Measurements from ENCODE around the gene CIITA. TPM values are rescaled to one million over a fixed set of nuclear protein-coding genes. Genes with fewer than 3 reads are reported as not detected.

The CIITA gene
- total and polyA plus RNA-seq, 10 of the 15 experiments (the other 5 are each of a cell fraction or from before 2014, with no cell fraction given), result 11.5 to 145 (median 49.7) TPM

DNA sequence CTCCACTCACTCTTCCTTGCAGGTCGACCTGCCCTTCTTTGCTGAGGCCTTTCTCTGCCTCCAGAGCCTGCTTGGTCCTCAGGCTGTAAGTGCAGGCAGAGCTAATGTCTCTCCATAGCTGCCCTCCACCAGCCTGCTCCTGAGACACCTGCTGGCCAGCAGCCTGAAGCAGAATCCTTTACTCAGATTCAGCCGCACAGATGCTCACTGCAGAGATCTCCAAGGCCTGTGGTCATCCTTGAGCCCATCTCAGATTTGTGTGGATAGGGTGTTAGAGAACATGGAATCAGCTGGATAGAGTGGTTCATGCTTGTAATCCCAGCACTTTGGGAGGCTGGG lies 53.7 kb downstream of the CIITA start:
- DNase-seq (ENCODE audit: low read depth, low spot score), result no peak
- Histone ChIP-seq H3K4me3 (no peak overlapping the region), H3K36me3 (ENCODE audit: control insufficient read depth in 2 of 2, insufficient read depth in 2 of 2, low read length in 1 of 2) (peaks cover 2% of the 10 kb centered on the region in 2 experiments; a peak in 3 of 4 replicates), H3K9me3 (replicated peaks; ENCODE audit: control insufficient read depth, insufficient read depth, low read length) (no peaks in the 10 kb centered on the region), H3K4me2 (ENCODE audit: control insufficient read depth, insufficient read depth) (no peak overlapping the region), H3K9ac (ENCODE audit: control insufficient read depth, insufficient read depth, low read length) (no peak overlapping the region), H4K20me1 (ENCODE audit: control insufficient read depth, insufficient read depth) (no peaks in the 10 kb centered on the region; the same call in 1 of the 2 replicates), H2AFZ (ENCODE audit: control insufficient read depth, low read depth, low read length) (no peak overlapping the region), H3K27ac (ENCODE audit: control insufficient read depth, insufficient read depth) (no peak overlapping the region), H3K27me3 (replicated peaks in 1 of 2; ENCODE audit: control insufficient read depth in 2 of 2, insufficient read depth in 2 of 2, low read length in 1 of 2) (no peaks in the 10 kb centered on the region), H3K4me1 (ENCODE audit: control insufficient read depth, insufficient read depth, low read length) (peaks cover 3% of the 10 kb centered on the region), H3K79me2 (ENCODE audit: control insufficient read depth, insufficient read depth, low read length) (peaks cover 6% of the 10 kb centered on the region)
- 50% methylated on average over 2 of the region's 2 CpGs for WGBS (ENCODE audit: insufficient coverage, insufficient replicate concordance, low lambda C conversion rate, missing lambda C conversion rate)
- intact Hi-C loops (cut with micrococcal nuclease; ENCODE audit: unreplicated experiment), result no loop called here
- POLR2A ChIA-PET, result interaction anchor here (1.2 kb wide), 2 partner anchors 9 to 24 kb away, joined by 3 to 4 read pairs; no protein-coding TSS in a partner anchor
- FAIRE-seq, result no peak
- RAD21 ChIA-PET (ENCODE audit: unreplicated experiment), result interaction anchor here (0.8 kb wide), 1 partner anchor 21 kb away, joined by 3 read pairs; no protein-coding TSS in a partner anchor
- 0 out of 2 replicates have a peak, but pooled peaks have one; percentile 20 for TF ChIP-seq RAD21 (IDR thresholded peaks at IDR 0.05; ENCODE audit: insufficient read depth, low read depth, low read length)
- TF ChIP-seq, protein P1, sequence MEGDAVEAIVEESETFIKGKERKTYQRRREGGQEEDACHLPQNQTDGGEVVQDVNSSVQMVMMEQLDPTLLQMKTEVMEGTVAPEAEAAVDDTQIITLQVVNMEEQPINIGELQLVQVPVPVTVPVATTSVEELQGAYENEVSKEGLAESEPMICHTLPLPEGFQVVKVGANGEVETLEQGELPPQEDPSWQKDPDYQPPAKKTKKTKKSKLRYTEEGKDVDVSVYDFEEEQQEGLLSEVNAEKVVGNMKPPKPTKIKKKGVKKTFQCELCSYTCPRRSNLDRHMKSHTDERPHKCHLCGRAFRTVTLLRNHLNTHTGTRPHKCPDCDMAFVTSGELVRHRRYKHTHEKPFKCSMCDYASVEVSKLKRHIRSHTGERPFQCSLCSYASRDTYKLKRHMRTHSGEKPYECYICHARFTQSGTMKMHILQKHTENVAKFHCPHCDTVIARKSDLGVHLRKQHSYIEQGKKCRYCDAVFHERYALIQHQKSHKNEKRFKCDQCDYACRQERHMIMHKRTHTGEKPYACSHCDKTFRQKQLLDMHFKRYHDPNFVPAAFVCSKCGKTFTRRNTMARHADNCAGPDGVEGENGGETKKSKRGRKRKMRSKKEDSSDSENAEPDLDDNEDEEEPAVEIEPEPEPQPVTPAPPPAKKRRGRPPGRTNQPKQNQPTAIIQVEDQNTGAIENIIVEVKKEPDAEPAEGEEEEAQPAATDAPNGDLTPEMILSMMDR (IDR thresholded peaks at IDR 0.05 in 2 of 3, conservative IDR thresholded peaks at IDR 0.05 in 1 of 3; ENCODE audit: control insufficient read depth in 2 of 3, extremely low read depth in 1 of 3, insufficient read depth in 1 of 3, low read depth in 3 of 3, low read length in 3 of 3), result peak; percentile 9 to 24 (median 20); a peak in 3 of 6 replicates
- 0 out of 2 replicates have a peak, but pooled peaks have one; percentile 20 for TF ChIP-seq ZBED1 (IDR thresholded peaks at IDR 0.05; ENCODE audit: borderline replicate concordance)
- TF ChIP-seq POLR2A (IDR thresholded peaks at IDR 0.05; ENCODE audit: low read depth, low read length), result peak; percentile 5
- peak; percentile 24; the same call in 1 of the 2 replicates for TF ChIP-seq POLR2AphosphoS2 (IDR thresholded peaks at IDR 0.05; ENCODE audit: low read depth, low read length)
- no peak for TF ChIP-seq RAD51 (IDR thresholded peaks at IDR 0.05)
- in situ Hi-C loops (cut with MboI), result no loop called here
- SMC1A ChIA-PET (ENCODE audit: uncharacterized antibody, unreplicated experiment), result interaction anchor here (1.2 kb wide), 2 partner anchors 9 to 39 kb away, joined by 3 read pairs; no protein-coding TSS in a partner anchor
- CTCF ChIA-PET, result interaction anchor here (0.6 to 1.1 kb wide), 3 partner anchors 10 to 191 kb away, joined by 3 to 5 read pairs (median 3); no protein-coding TSS in a partner anchor
- no TSS peak for BruUV-seq (replicated peaks)
- ATAC-seq, result peak; percentile 42
